Activated CD8-positive, alpha-beta memory T cell treated with anti-CD3 and anti-CD28 coated beads for 36 hours (primary cell): Measurements from ENCODE around the gene NFATC3. TPM values are rescaled to one million over a fixed set of nuclear protein-coding genes. Genes with fewer than 3 reads are reported as not detected.

Experiments
- CTCF ChIA-PET: fragments of 350-600 bp; sonication (Branson Sonifier 250); formaldehyde crosslinking; loops from one replicate; lab custom pipeline; 2021; ENCODE audit warnings: antibody characterized with exemption; lab: Charles Lee
- POLR2A ChIA-PET: fragments of 350-600 bp; sonication (Branson Sonifier 250); formaldehyde crosslinking; loops from one replicate; lab custom pipeline; 2021; ENCODE audit warnings: antibody characterized with exemption; lab: Charles Lee
- total RNA-seq, 2 experiments: library from RNA; stranded (reverse); gene quantifications; one replicate each; pipeline ENCODE4 v1.2.3, GENCODE V29; 2021

Gene NFATC3
- total RNA-seq, 2 experiments from 2014 or later: 93.1 to 95.4 TPM

GRCh38 chr16:68242926-68243858 lies 158.0 kb downstream of the NFATC3 start:
- ChIA-PET CTCF (interaction anchor here (0.7 to 3.7 kb wide), 4 partner anchors 13 to 87 kb away, joined by 4 to 34 read pairs (median 6); partner anchors contain the start of gene SLC7A6), POLR2A (interaction anchor here (0.6 kb wide), 1 partner anchor 93 kb away, joined by 8 read pairs; no protein-coding TSS in a partner anchor)

GRCh38 chr16:68244481-68244902 lies 159.3 kb downstream of the NFATC3 start:
- ChIA-PET POLR2A (interaction anchor here (0.6 to 1.9 kb wide), 4 partner anchors 19 to 204 kb away, joined by 6 to 10 read pairs (median 8); partner anchors contain the start of genes SLC7A6 and SMPD3), CTCF (interaction anchor here (0.5 to 3.7 kb wide), 9 partner anchors 15 to 1293 kb away, joined by 3 to 34 read pairs (median 4); partner anchors contain the start of gene SLC7A6)

GRCh38 chr16:68244903-68245853 lies 160.0 kb downstream of the NFATC3 start, which contains the start of gene PLA2G15:
Gene PLA2G15 (plus strand): TSS chr16:68245373. CDS start chr16:68245427, 54 bp downstream.
- CTCF ChIA-PET: interaction anchor here (0.5 to 3.7 kb wide), 10 partner anchors 15 to 1293 kb away, joined by 3 to 34 read pairs (median 4); partner anchors contain the start of genes PRMT7, SLC7A6 and SLC7A6OS
- POLR2A ChIA-PET: interaction anchor here (0.5 to 1.9 kb wide), 6 partner anchors 19 to 205 kb away, joined by 3 to 10 read pairs (median 6); partner anchors contain the start of genes SLC7A6 and SMPD3

GRCh38 chr16:68246121-68246520 lies 161.0 kb downstream of the NFATC3 start:
- ChIA-PET CTCF (interaction anchor here (1.0 to 3.7 kb wide), 3 partner anchors 17 to 65 kb away, joined by 3 to 34 read pairs (median 4); partner anchors contain the start of genes PRMT7, SLC7A6 and SLC7A6OS), POLR2A (interaction anchor here (0.5 to 1.9 kb wide), 3 partner anchors 18 to 204 kb away, joined by 3 to 10 read pairs (median 4); partner anchors contain the start of gene SLC7A6)

- CTCF ChIA-PET: interaction anchor here (3.7 kb wide), 1 partner anchor 16 kb away, joined by 34 read pairs; the partner anchor contains the start of gene SLC7A6
- POLR2A ChIA-PET: no interaction called here
Measured at GRCh38 chr16:68246666-68247065, 161.5 kb downstream of the NFATC3 start.

GRCh38 chr16:68247400-68247799 lies 162.2 kb downstream of the NFATC3 start:
- ChIA-PET CTCF (no interaction called here), POLR2A (no interaction called here)

GRCh38 chr16:68247932-68248331 lies 162.8 kb downstream of the NFATC3 start:
- POLR2A ChIA-PET: interaction anchor here (0.6 kb wide), 1 partner anchor 16 kb away, joined by 3 read pairs; the partner anchor contains the start of gene SLC7A6
- CTCF ChIA-PET: interaction anchor here (1.8 kb wide), 1 partner anchor 14 kb away, joined by 7 read pairs; no protein-coding TSS in a partner anchor

GRCh38 chr16:68249371-68249770 lies 164.2 kb downstream of the NFATC3 start:
- ChIA-PET CTCF (interaction anchor here (0.6 to 1.8 kb wide), 3 partner anchors 12 to 79 kb away, joined by 3 to 7 read pairs (median 6); partner anchors contain the start of gene SLC7A6), POLR2A (interaction anchor here (0.8 kb wide), 1 partner anchor 72 kb away, joined by 3 read pairs; no protein-coding TSS in a partner anchor)

GRCh38 chr16:68250951-68251350 lies 165.8 kb downstream of the NFATC3 start:
- POLR2A ChIA-PET: no interaction called here

GRCh38 chr16:68251832-68252231 lies 166.7 kb downstream of the NFATC3 start:
- CTCF ChIA-PET: interaction anchor here (0.6 to 2.2 kb wide), 5 partner anchors 9 to 77 kb away, joined by 3 to 8 read pairs (median 4); partner anchors contain the start of gene SLC7A6
- POLR2A ChIA-PET: interaction anchor here (0.6 to 0.9 kb wide), 2 partner anchors 12 to 76 kb away, joined by 3 to 4 read pairs; partner anchors contain the start of gene SLC7A6

More at GRCh38 chr16:68250951-68251350, 165.8 kb downstream of the NFATC3 start:
- CTCF ChIA-PET: interaction anchor here (1.0 to 2.2 kb wide), 2 partner anchors 10 kb away, joined by 3 to 8 read pairs; no protein-coding TSS in a partner anchor

GRCh38 chr16:68252383-68252782 lies 167.2 kb downstream of the NFATC3 start:
- ChIA-PET POLR2A (interaction anchor here (0.9 kb wide), 1 partner anchor 12 kb away, joined by 3 read pairs; the partner anchor contains the start of gene SLC7A6), CTCF (interaction anchor here (0.6 to 2.2 kb wide), 4 partner anchors 9 to 77 kb away, joined by 3 to 8 read pairs (median 6); partner anchors contain the start of gene SLC7A6)

GRCh38 chr16:68253721-68254120 lies 168.6 kb downstream of the NFATC3 start:
- CTCF ChIA-PET: interaction anchor here (0.8 kb wide), 1 partner anchor 8 kb away, joined by 3 read pairs; no protein-coding TSS in a partner anchor
- POLR2A ChIA-PET: no interaction called here

- CTCF ChIA-PET: interaction anchor here (1.2 kb wide), 1 partner anchor 73 kb away, joined by 4 read pairs; no protein-coding TSS in a partner anchor
- POLR2A ChIA-PET: no interaction called here
Measured at GRCh38 chr16:68255712-68256111, 170.5 kb downstream of the NFATC3 start.

GRCh38 chr16:68257251-68257905 lies 172.2 kb downstream of the NFATC3 start:
- ChIA-PET CTCF (interaction anchor here (0.6 to 8.9 kb wide), 5 partner anchors 9 to 253 kb away, joined by 3 to 160 read pairs (median 4); no protein-coding TSS in a partner anchor), POLR2A (interaction anchor here (0.6 kb wide), 1 partner anchor 1192 kb away, joined by 3 read pairs; no protein-coding TSS in a partner anchor)

GRCh38 chr16:68257906-68258800 lies 173.0 kb downstream of the NFATC3 start:
- ChIA-PET CTCF (interaction anchor here (0.6 to 8.9 kb wide), 6 partner anchors 9 to 252 kb away, joined by 3 to 160 read pairs (median 4); no protein-coding TSS in a partner anchor), POLR2A (interaction anchor here (0.6 kb wide), 1 partner anchor 1192 kb away, joined by 3 read pairs; no protein-coding TSS in a partner anchor)
